ENCODE measurements around the gene ZSCAN22.

Gene ZSCAN22

GRCh38 chr19:58279042-58279924 lies 47.5 kb upstream of the ZSCAN22 start:
- no peaks in the 10 kb centered on the region for H3K27me3 ChIP-seq (ENCODE audit: insufficient read depth, poor library complexity, severe bottlenecking)
- H3K36me3 ChIP-seq (ENCODE audit: low read depth), result peaks cover 22% of the 10 kb centered on the region
- TF ChIP-seq CTCF (IDR thresholded peaks at IDR 0.05; ENCODE audit: poor library complexity, severe bottlenecking), result no peak
- peak; percentile 76 for DNase-seq (ENCODE audit: low spot score)
- H3K9me3 ChIP-seq (ENCODE audit: severe bottlenecking), result no peaks in the 10 kb centered on the region
- H3K4me1 ChIP-seq (ENCODE audit: insufficient read depth, poor library complexity, severe bottlenecking), result peaks cover 3% of the 10 kb centered on the region
- ATAC-seq (ENCODE audit: low read depth), result peak; percentile 24; the same call in 2 of the 3 replicates
- peak overlapping the region; percentile 44 for H3K27ac ChIP-seq (ENCODE audit: poor library complexity, severe bottlenecking)
- H3K4me3 ChIP-seq (ENCODE audit: severe bottlenecking), result peak overlapping the region; percentile 66

DNA sequence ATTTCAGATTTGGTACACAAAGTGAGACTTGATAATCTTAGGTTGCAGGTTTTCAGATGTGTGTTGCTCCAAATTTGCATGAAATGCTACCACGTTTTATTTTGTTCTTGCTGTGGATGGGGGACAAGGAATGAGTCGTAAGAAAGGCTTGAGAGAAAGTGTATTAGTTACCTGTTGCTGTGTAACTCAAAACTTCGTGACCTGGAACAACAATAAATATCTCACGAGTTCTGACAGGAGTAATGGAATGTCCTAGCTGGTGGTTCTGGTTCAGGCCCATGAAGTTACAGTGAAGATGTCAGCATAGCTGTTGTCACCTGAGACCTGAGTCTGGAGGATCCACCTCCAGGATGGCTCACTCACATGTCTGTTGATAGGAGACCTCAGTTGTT lies 46.9 kb upstream of the ZSCAN22 start:
- TF ChIP-seq CTCF (IDR thresholded peaks at IDR 0.05; ENCODE audit: poor library complexity, severe bottlenecking), result no peak
- DNase-seq (ENCODE audit: low spot score) (no peak), ATAC-seq (ENCODE audit: low read depth) (no peak)
- Histone ChIP-seq H3K9me3 (ENCODE audit: severe bottlenecking) (no peaks in the 10 kb centered on the region), H3K27me3 (ENCODE audit: insufficient read depth, poor library complexity, severe bottlenecking) (no peaks in the 10 kb centered on the region), H3K4me1 (ENCODE audit: insufficient read depth, poor library complexity, severe bottlenecking) (peaks cover 3% of the 10 kb centered on the region), H3K27ac (ENCODE audit: poor library complexity, severe bottlenecking) (no peak overlapping the region), H3K4me3 (ENCODE audit: severe bottlenecking) (peak overlapping the region; percentile 66), H3K36me3 (ENCODE audit: low read depth) (peaks cover 18% of the 10 kb centered on the region)

DNA sequence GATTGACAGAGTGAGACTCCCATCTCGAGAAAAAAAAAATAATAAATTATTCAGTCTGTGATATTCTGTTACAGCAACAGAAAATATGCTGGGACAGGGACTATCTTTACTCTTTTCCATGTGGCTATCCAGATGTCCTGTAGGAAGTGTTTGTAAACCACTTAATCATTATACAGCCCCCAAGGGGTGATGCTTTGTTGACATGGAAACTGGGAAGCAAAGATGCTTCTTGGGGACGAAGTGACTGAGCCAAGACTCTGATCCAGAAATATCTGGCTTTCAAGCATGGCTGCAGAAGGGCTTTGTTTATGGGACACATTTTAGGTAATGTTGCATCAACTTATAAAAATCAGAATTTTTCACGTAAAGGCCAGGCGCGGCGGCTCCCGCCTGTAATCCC lies 42.6 kb upstream of the ZSCAN22 start:
- no peak for ATAC-seq (ENCODE audit: low read depth)
- Histone ChIP-seq H3K27me3 (ENCODE audit: insufficient read depth, poor library complexity, severe bottlenecking) (no peaks in the 10 kb centered on the region), H3K4me3 (ENCODE audit: severe bottlenecking) (no peak overlapping the region), H3K4me1 (ENCODE audit: insufficient read depth, poor library complexity, severe bottlenecking) (peaks cover 3% of the 10 kb centered on the region), H3K9me3 (ENCODE audit: severe bottlenecking) (no peaks in the 10 kb centered on the region), H3K27ac (ENCODE audit: poor library complexity, severe bottlenecking) (no peak overlapping the region), H3K36me3 (ENCODE audit: low read depth) (peaks cover 49% of the 10 kb centered on the region)
- no peak for DNase-seq (ENCODE audit: low spot score)
- no peak for TF ChIP-seq CTCF (IDR thresholded peaks at IDR 0.05; ENCODE audit: poor library complexity, severe bottlenecking)

DNA sequence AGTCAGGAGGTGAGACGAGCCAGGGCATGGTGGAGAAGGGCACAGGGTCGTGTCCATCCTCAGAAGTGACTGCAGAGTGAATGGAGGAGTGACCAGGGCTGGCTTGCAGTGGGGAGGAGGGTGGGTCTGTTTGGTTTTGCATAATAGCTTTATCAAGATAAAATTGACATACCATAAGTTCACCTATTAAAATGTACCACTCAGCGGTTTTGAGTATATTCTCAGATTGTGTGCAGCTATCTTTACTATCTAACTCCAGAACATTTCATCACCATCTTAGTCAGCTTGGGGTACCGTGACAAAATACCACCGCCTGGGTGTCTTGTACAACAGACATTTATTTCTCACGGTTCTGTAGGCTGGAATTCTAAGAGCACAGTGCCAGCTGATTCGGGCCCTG lies 34.9 kb upstream of the ZSCAN22 start:
- no peak for DNase-seq (ENCODE audit: low spot score)
- Histone ChIP-seq H3K4me1 (ENCODE audit: insufficient read depth, poor library complexity, severe bottlenecking) (no peaks in the 10 kb centered on the region), H3K27me3 (ENCODE audit: insufficient read depth, poor library complexity, severe bottlenecking) (no peaks in the 10 kb centered on the region), H3K4me3 (ENCODE audit: severe bottlenecking) (no peak overlapping the region), H3K36me3 (ENCODE audit: low read depth) (peaks cover 72% of the 10 kb centered on the region), H3K9me3 (ENCODE audit: severe bottlenecking) (peaks cover 6% of the 10 kb centered on the region), H3K27ac (ENCODE audit: poor library complexity, severe bottlenecking) (no peak overlapping the region)
- TF ChIP-seq CTCF (IDR thresholded peaks at IDR 0.05; ENCODE audit: poor library complexity, severe bottlenecking), result no peak
- ATAC-seq (ENCODE audit: low read depth), result no peak
